GM12878 (cell line): ENCODE data around the gene SHISA3. TPM values are rescaled to one million over a fixed set of nuclear protein-coding genes. Genes with fewer than 3 reads are reported as not detected.

Experiments
- ATAC-seq: fragments of 200-7000 bp; cut with Tn5 transposase; 3 replicates; pipeline ENCODE4 v1.9.1; 2020; ENCODE audit warnings: mild to moderate bottlenecking, moderate library complexity
- BruUV-seq: library from RNA; stranded (reverse); fragments of 400-500 nt; replicated peaks from 2 replicates; lab custom pipeline; 2021; lab: Mats Ljungman, UMichigan
- CTCF ChIA-PET: fragments of 300-600 bp; sonication (Branson Sonifier 250); formaldehyde crosslinking; extraction: SDS; loops from one replicate; lab custom pipeline; 2021; ENCODE audit warnings: inconsistent platforms; lab: Yijun Ruan, JAX
- POLR2A ChIA-PET: fragments of 350-600 bp; formaldehyde crosslinking; extraction: SDS; loops from one replicate; lab custom pipeline; 2021; ENCODE audit warnings: inconsistent platforms; lab: Charles Lee
- RAD21 ChIA-PET: fragments of 300-600 bp; sonication (Branson Sonifier 250); formaldehyde crosslinking; loops from one replicate; lab custom pipeline; 2023; ENCODE audit warnings: antibody characterized with exemption; ENCODE audit not compliant: unreplicated experiment; lab: Charles Lee
- SMC1A ChIA-PET: fragments of 300-600 bp; sonication (Branson Sonifier 250); formaldehyde crosslinking; loops from one replicate; lab custom pipeline; 2023; ENCODE audit not compliant: unreplicated experiment, uncharacterized antibody; lab: Charles Lee
- DNase-seq: peaks from one replicate; pipeline ENCODE4 v3.0.0-alpha.2; 2011; ENCODE audit warnings: low read depth, low spot score
- FAIRE-seq: peaks from 3 replicates; lab custom pipeline; 2011; peaks lifted over from hg19 to GRCh38; lab: Jason Lieb, UNC
- H2AFZ ChIP-seq: 2 replicates; pipeline ENCODE4 v1.6.0; 2011; ENCODE audit warnings: low read depth, low read length, control low read depth; ENCODE audit not compliant: control insufficient read depth
- H3K27ac ChIP-seq: 2 replicates; pipeline ENCODE4 v1.5.1; 2011; ENCODE audit warnings: control low read depth; ENCODE audit not compliant: control insufficient read depth, insufficient read depth
- H3K27me3 ChIP-seq, 2 experiments: replicated peaks in 1 of 2; 2 replicates each; pipeline versions ENCODE4 v1.6.0 to v1.6.1; 2011; ENCODE audit warnings: low read length in 1 of 2; ENCODE audit not compliant: control insufficient read depth in 2 of 2, insufficient read depth in 2 of 2
- H3K36me3 ChIP-seq, 2 experiments: 2 replicates each; pipeline ENCODE4 v1.5.1; 2011; ENCODE audit warnings: low read length in 1 of 2; ENCODE audit not compliant: control insufficient read depth in 2 of 2, insufficient read depth in 2 of 2
- H3K4me1 ChIP-seq: 2 replicates; pipeline ENCODE4 v1.6.1; 2011; ENCODE audit warnings: mild to moderate bottlenecking, low read length, moderate library complexity, mixed read lengths; ENCODE audit not compliant: control insufficient read depth, insufficient read depth
- H3K4me2 ChIP-seq: 2 replicates; pipeline ENCODE4 v1.6.0; 2011; ENCODE audit warnings: control low read depth; ENCODE audit not compliant: control insufficient read depth, insufficient read depth
- H3K4me3 ChIP-seq: fragments of 200-600 bp; sonication (generic); 2 replicates; pipeline ENCODE4 v1.5.1; 2016
- H3K79me2 ChIP-seq: 2 replicates; pipeline ENCODE4 v1.6.0; 2011; ENCODE audit warnings: low read length; ENCODE audit not compliant: control insufficient read depth, insufficient read depth
- H3K9ac ChIP-seq: 2 replicates; pipeline ENCODE4 v1.8.0; 2011; ENCODE audit warnings: low read length, control low read depth, mixed read lengths; ENCODE audit not compliant: control insufficient read depth, insufficient read depth
- H3K9me3 ChIP-seq: replicated peaks from 3 replicates; pipeline ENCODE4 v1.5.1; 2011; ENCODE audit warnings: mild to moderate bottlenecking, low read length; ENCODE audit not compliant: control insufficient read depth, insufficient read depth
- H4K20me1 ChIP-seq: 2 replicates; pipeline ENCODE4 v1.6.0; 2011; ENCODE audit not compliant: control insufficient read depth, insufficient read depth
- EP300 ChIP-seq, 2 experiments: fragments of 150-350 bp in 1 of 2; IDR thresholded peaks; 2 replicates each; pipeline ENCODE4 v1.6.1; 2011 to 2012; ENCODE audit warnings: low read depth in 2 of 2, low read length in 2 of 2, borderline replicate concordance in 1 of 2, improper control_type of control experiment in 1 of 2, inconsistent platforms in 1 of 2; ENCODE audit not compliant: control insufficient read depth in 1 of 2
- FOXK2 ChIP-seq: fragments of 450-650 bp; IDR thresholded peaks from 2 replicates; pipeline ENCODE4 v1.6.1; 2017; ENCODE audit warnings: mild to moderate bottlenecking, moderate library complexity
- HCFC1 ChIP-seq: fragments of 150-350 bp; IDR thresholded peaks from 2 replicates; pipeline ENCODE4 v1.6.1; 2014; ENCODE audit warnings: low read length
- SMAD5 ChIP-seq: IDR thresholded peaks from 2 replicates; pipeline ENCODE4 v1.6.1; 2016; ENCODE audit warnings: antibody characterized with exemption, low read depth
- SRF ChIP-seq, 2 experiments: IDR thresholded peaks; 2 replicates each; pipeline ENCODE4 v1.6.1; 2011; ENCODE audit warnings: low read depth in 2 of 2, low read length in 2 of 2, mild to moderate bottlenecking in 1 of 2, moderate library complexity in 1 of 2
- TARDBP ChIP-seq: IDR thresholded peaks from 2 replicates; pipeline ENCODE4 v1.6.1; 2016; ENCODE audit warnings: borderline replicate concordance
- USF1 ChIP-seq: IDR thresholded peaks from 2 replicates; pipeline ENCODE4 v1.6.1; 2011; ENCODE audit warnings: borderline replicate concordance, low read depth, mild to moderate bottlenecking, moderate library complexity, mixed read lengths, low read length; ENCODE audit not compliant: insufficient read depth; ENCODE audit errors: extremely low read length
- ZBTB11 ChIP-seq: fragments of 450-650 bp; formaldehyde crosslinking; IDR thresholded peaks from 2 replicates; pipeline ENCODE4 v1.5.0; 2022; ENCODE audit warnings: mild to moderate bottlenecking, missing genetic modification characterization
- ZNF592 ChIP-seq: fragments of 450-650 bp; IDR thresholded peaks from 2 replicates; pipeline ENCODE4 v1.6.1; 2017; ENCODE audit warnings: mild to moderate bottlenecking, moderate library complexity
- WGBS: methylation state at CpG from one replicate; pipeline ENCODE4 v1.1.6; 2016; ENCODE audit warnings: low lambda C conversion rate; ENCODE audit not compliant: insufficient replicate concordance, insufficient coverage; ENCODE audit errors: missing lambda C conversion rate; 5-methylcytosine and 5-hydroxymethylcytosine counted together
- in situ Hi-C: fragments of 300-500 bp; cut with MboI; formaldehyde crosslinking; loops from 9 replicates; pipeline ENCODE4 v1.14.3; 2018; ENCODE audit warnings: mixed read lengths
- intact Hi-C: fragments of 100-400 bp; cut with micrococcal nuclease; formaldehyde crosslinking; loops from one replicate; pipeline ENCODE4 v1.14.2; 2022; ENCODE audit not compliant: unreplicated experiment
- polyA plus RNA-seq, 11 experiments: library from polyadenylated mRNA; depleted of rRNA in 4 of 11; unstranded in 6 of 11; stranded (reverse) in 5 of 11; fragments of >200 nt; fragmentation: Nextera tagmentation in 4 of 11; fragmentation: Illumina TruSeq in 1 of 11; extraction: Ambion mirVana in 4 of 11; extraction: Trizol in 1 of 11; gene quantifications; 1 replicate in 1 of 11; 2 replicates in 10 of 11; pipeline versions ENCODE4 v1.2.1 to v1.2.3, GENCODE V29; 2011 to 2016; ENCODE audit warnings: inconsistent platforms in 2 of 11, missing spikeins in 2 of 11, low read depth in 1 of 11
- total RNA-seq, 4 experiments: library from RNA; depleted of rRNA in 3 of 4; stranded (reverse); fragments of >200 nt in 3 of 4; fragmentation: Illumina TruSeq in 1 of 4; extraction: Trizol in 1 of 4; gene quantifications; 2 replicates each; pipeline versions ENCODE4 v1.2.1 to v1.2.3, GENCODE V29; 2013 to 2021

Gene SHISA3
- total and polyA plus RNA-seq, 10 of the 15 experiments (the other 5 are each of a cell fraction or from before 2014, with no cell fraction given), result 0.03 to 7.2 (median 4.4) TPM

GRCh38 chr4:42410446-42410845 lies 13.2 kb downstream of the SHISA3 start:
- WGBS, result 98% methylated on average over 3 of the region's 3 CpGs
- Histone ChIP-seq H3K79me2 (no peaks in the 10 kb centered on the region), H3K4me1 (no peaks in the 10 kb centered on the region), H2AFZ (no peak overlapping the region), H3K27me3 (no peaks in the 10 kb centered on the region), H3K27ac (no peak overlapping the region), H3K4me3 (no peak overlapping the region), H4K20me1 (no peaks in the 10 kb centered on the region), H3K4me2 (no peak overlapping the region), H3K9me3 (no peaks in the 10 kb centered on the region), H3K9ac (no peak overlapping the region), H3K36me3 (peaks cover 0 to 2% of the 10 kb centered on the region in 2 experiments; a peak in 2 of 4 replicates)
- ChIA-PET CTCF (interaction anchor here (1.1 to 3.3 kb wide), 2 partner anchors 39 to 108 kb away, joined by 3 to 14 read pairs; no protein-coding TSS in a partner anchor), SMC1A (interaction anchor here (1.1 kb wide), 2 partner anchors 11 to 88 kb away, joined by 3 read pairs; no protein-coding TSS in a partner anchor), POLR2A (no interaction called here), RAD21 (no interaction called here)
- no peak for DNase-seq
- BruUV-seq, result no TSS peak
- FAIRE-seq, result no peak
- ATAC-seq, result no peak
- in situ Hi-C loops (no loop called here), intact Hi-C loops (no loop called here)
- TF ChIP-seq USF1 (no peak), ZNF592 (no peak), SMAD5 (no peak), EP300 (IDR thresholded peaks at IDR 0.05; ENCODE audit: borderline replicate concordance in 1 of 2, control insufficient read depth in 1 of 2, low read depth in 2 of 2, low read length in 2 of 2) (no peak), ZBTB11 (no peak), FOXK2 (no peak), SRF (IDR thresholded peaks at IDR 0.05; ENCODE audit: low read depth in 2 of 2, low read length in 2 of 2) (no peak), TARDBP (no peak), HCFC1 (no peak)
